ENCODE measurements around the gene SRC.

DNA sequence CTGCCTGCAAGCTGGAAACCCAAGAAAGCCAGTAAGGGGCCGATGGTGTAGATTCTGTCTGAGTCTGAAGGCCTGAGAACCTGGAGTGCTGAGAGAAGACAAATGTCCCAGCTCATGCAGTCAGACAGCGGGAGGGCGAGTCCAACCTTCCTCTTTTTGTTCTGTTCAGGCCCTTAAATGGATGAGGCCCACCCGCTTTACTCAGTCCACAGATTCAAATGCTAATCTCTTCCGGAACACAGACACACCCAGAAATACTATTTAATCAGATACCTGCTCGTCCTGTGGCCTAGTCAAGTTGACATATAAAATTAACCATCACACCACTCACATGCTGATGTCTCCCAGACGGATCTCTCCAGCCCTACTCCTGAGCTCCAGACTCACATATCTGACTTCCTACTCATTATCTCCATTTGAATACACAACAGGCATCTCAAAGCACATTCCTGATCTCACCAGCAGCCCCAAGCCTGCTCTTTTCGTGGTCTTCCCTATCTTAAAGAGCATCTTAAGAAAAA is 26.7 kb upstream of the SRC start:
- TF ChIP-seq EZH2phosphoT487 (IDR thresholded peaks at IDR 0.05; ENCODE audit: borderline replicate concordance, low read depth) (no peak), POLR2AphosphoS5 (IDR thresholded peaks at IDR 0.05; ENCODE audit: low read depth, low read length) (no peak)
- TF ChIP-seq, protein P1, sequence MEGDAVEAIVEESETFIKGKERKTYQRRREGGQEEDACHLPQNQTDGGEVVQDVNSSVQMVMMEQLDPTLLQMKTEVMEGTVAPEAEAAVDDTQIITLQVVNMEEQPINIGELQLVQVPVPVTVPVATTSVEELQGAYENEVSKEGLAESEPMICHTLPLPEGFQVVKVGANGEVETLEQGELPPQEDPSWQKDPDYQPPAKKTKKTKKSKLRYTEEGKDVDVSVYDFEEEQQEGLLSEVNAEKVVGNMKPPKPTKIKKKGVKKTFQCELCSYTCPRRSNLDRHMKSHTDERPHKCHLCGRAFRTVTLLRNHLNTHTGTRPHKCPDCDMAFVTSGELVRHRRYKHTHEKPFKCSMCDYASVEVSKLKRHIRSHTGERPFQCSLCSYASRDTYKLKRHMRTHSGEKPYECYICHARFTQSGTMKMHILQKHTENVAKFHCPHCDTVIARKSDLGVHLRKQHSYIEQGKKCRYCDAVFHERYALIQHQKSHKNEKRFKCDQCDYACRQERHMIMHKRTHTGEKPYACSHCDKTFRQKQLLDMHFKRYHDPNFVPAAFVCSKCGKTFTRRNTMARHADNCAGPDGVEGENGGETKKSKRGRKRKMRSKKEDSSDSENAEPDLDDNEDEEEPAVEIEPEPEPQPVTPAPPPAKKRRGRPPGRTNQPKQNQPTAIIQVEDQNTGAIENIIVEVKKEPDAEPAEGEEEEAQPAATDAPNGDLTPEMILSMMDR (IDR thresholded peaks at IDR 0.05), result no peak

Data from SK-N-SH (cell line).